CD4-positive, alpha-beta T cell treated with Interleukin-4 for 4 hours (primary cell): ENCODE results near the gene GAGE10.
"Not testable (repeated sequence)": the region's sequence is repeated elsewhere in the genome, so short reads cannot be mapped to it uniquely, and the experiment has no call there.

ENCODE experiments used
- DNase-seq: peaks from one replicate; pipeline ENCODE4 v3.0.0-alpha.2; 2020

Gene GAGE10

DNA sequence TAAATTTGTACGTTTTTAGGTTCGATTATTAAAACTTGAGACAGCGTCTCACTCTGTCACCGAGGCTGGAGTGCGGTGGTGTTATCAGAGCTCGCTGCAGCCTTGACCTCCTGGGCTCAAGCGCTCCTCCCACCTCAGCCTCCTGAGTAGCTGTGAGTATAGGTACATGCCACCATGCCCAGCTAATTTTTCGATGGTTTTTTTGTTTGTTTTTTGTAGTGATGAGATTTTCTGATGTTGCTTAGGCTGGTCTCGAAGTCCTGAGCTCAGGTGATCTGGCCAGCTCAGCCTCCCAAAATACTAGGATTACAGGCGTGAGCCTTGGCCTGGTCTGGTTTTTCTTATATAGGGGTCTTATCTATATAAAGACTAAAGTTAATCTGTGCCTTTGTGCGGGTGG is 27.0 kb downstream of the GAGE10 start:
- not testable (repeated sequence) for DNase-seq

DNA sequence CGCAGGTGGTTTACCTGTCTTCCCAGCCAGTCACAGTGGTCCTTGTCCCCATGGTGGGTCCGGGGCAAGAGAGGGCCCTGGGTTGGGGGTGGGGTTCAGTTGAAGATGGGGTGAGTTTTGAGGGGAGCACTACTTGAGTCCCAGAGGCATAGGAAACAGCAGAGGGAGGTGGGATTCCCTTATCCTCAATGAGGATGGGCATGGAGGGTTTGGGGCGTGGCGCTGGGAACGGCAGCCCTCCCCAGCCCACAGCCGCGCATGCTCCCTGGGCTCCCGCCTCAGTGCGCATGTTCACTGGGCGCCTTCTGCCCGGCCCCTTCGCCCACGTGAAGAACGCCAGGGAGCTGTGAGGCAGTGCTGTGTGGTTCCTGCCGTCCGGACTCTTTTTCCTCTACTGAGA is 27.8 kb downstream of the GAGE10 start, which contains the start of gene GAGE13:
TSS of gene GAGE13 (plus strand) at position 301 of the 400 bp plus-strand sequence. CDS start 1,156 bp downstream, outside the sequence.
- not testable (repeated sequence) for DNase-seq

DNA sequence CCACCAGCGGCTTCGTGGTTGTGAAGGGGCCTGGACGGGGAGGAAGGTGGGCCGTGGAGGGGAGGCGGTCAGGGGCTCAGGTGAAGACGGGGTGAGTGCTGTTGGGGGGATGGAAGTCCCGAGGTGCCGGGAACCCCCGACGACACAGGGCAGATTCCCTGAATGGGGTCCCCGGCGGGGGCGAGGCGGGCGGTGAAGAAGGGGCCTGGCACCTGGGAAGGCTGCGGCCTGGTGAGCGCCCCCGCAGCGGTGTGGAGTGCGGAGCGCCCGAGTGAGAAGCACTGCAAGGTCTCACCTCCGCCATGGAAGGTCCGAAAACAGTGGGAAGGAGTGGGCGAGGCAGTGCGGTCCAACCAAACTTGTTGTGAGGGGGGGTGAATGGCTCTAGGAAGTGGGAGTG is 28.4 kb downstream of the GAGE10 start:
- not testable (repeated sequence) for DNase-seq

DNA sequence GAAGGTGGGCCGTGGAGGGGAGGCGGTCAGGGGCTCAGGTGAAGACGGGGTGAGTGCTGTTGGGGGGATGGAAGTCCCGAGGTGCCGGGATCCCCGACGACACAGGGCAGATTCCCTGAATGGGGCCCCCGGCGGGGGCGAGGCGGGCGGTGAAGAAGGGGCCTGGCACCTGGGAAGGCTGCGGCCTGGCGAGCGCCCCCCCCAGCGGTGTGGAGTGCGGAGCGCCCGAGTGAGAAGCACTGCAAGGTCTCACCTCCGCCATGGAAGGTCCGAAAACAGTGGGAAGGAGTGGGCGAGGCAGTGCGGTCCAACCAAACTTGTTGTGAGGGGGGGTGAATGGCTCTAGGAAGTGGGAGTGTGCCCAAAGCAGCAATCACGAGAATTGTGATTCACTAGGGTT is 38.0 kb downstream of the GAGE10 start:
- DNase-seq, result not testable (repeated sequence)

DNA sequence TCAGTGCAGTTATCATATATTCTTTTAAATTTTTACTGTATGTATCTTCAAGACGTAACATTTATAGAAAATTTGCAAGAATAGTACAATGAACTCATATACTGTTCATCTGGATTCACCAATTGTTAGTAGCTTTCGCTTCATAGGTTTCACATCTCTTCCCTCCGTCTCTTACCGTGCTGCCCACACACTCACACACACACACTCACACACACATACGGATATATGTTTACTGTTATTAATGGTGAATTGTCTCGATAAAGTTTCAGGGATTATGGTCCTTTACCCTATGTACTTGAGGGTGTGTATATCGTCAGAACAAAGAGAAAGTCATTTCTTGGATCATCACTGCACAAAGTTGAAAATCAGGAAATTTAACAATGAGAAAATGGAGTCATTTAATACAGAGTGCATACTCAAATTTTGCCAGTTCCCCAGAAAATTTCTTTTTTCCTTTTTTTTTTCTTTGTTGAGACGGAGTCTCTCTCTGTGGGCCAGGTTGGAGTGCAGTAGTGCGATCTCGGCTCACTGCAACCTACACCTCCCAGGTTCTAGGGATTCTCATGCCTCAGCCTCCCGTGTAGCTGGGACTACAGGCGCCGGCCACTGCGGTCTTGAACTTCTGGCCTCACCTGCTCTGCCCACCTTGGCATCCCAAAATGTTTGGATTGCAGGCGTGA is 41.2 kb downstream of the GAGE10 start:
- DNase-seq, result not testable (repeated sequence)

DNA sequence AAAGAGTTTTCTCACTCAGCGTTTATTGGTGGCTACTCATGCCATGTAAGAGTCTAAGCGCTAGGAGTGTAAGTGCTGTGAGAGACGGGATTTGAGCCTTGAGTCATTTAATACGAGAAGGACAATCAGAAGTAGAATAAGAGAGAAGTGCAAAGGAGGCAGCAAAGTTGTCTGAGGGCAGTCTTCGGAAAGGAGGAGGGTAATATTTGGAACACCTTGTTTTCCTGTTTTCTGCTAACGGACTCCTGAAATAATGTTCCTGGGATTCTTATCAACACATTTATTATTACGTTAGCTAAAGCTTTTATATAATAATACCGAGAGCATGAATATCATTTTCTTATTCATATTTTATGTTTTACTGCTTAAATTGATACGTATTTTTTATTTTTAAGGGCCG is 42.0 kb downstream of the GAGE10 start:
- DNase-seq, result not testable (repeated sequence)

DNA sequence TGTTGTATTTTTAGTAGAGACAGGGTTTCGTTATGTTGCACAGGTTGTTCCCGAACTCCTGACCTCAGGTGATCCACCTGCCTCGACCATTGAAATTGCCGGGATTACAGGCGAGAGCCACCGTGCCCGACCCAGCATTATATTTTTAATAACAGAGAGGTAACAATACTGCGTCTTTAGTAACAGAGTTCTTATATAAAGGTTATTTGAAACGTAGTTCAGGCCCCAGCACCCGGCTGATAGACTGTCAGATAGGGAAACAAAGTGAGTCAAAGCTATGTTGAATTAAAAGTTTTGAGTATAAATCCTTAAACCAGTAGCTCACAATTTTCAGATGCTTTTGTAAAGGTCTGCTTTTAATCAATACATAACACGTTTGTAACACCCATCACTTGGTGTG is 42.7 kb downstream of the GAGE10 start:
- not testable (repeated sequence) for DNase-seq
